Common myeloid progenitor, CD34-positive (primary cell): ENCODE data around the gene IPO13.

Experiments used
- CTCF ChIA-PET: fragments of 350-600 bp; sonication (Branson Sonifier 250); formaldehyde crosslinking; loops from one replicate; lab custom pipeline; 2021; ENCODE audit warnings: antibody characterized with exemption; lab: Charles Lee
- POLR2A ChIA-PET: fragments of 350-600 bp; sonication (Branson Sonifier 250); formaldehyde crosslinking; loops from one replicate; lab custom pipeline; 2021; ENCODE audit warnings: antibody characterized with exemption; lab: Charles Lee
- DNase-seq, 3 donors: peaks; one replicate each; pipeline versions ENCODE4 v3.0.0 to v3.0.0-alpha.2; 2013
- H3K27ac ChIP-seq, 2 experiments: 1 replicate in 1 of 2; 2 replicates in 1 of 2; pipeline ENCODE4 v1.7.0; 2013; ENCODE audit warnings: inconsistent platforms in 2 of 2, low read length in 2 of 2, mild to moderate bottlenecking in 2 of 2, low read depth in 1 of 2, moderate library complexity in 1 of 2; ENCODE audit not compliant: severe bottlenecking in 2 of 2, insufficient read depth in 1 of 2, poor library complexity in 1 of 2
- H3K27me3 ChIP-seq, 5 experiments: replicated peaks in 2 of 5; 1 replicate in 3 of 5; 2 replicates in 2 of 5; pipeline versions ENCODE4 v1.6.1 to v1.7.0; 2013; ENCODE audit warnings: low read length in 4 of 5, mild to moderate bottlenecking in 2 of 5, moderate library complexity in 2 of 5, inconsistent platforms in 1 of 5; ENCODE audit not compliant: insufficient read depth in 5 of 5, control insufficient read depth in 4 of 5
- H3K36me3 ChIP-seq, 4 experiments: 1 replicate in 2 of 4; 2 replicates in 2 of 4; pipeline versions ENCODE4 v1.6.1 to v1.7.0; 2013; ENCODE audit warnings: low read length in 3 of 4, control low read depth in 1 of 4, mild to moderate bottlenecking in 1 of 4; ENCODE audit not compliant: control insufficient read depth in 4 of 4, insufficient read depth in 4 of 4
- H3K4me1 ChIP-seq, 4 experiments: 1 replicate in 3 of 4; 2 replicates in 1 of 4; pipeline versions ENCODE4 v1.6.1 to v1.7.1; 2013; ENCODE audit warnings: low read length in 3 of 4, mild to moderate bottlenecking in 3 of 4, control low read depth in 1 of 4, inconsistent platforms in 1 of 4, moderate library complexity in 1 of 4; ENCODE audit not compliant: control insufficient read depth in 4 of 4, insufficient read depth in 4 of 4; ENCODE audit errors: control extremely low read depth in 1 of 4
- H3K4me3 ChIP-seq, 7 experiments: 1 replicate in 4 of 7; 2 replicates in 3 of 7; pipeline versions ENCODE4 v1.5.1 to v1.7.0; 2013; ENCODE audit warnings: mild to moderate bottlenecking in 7 of 7, low read length in 6 of 7, moderate library complexity in 6 of 7, inconsistent platforms in 2 of 7, low read depth in 2 of 7, control low read depth in 1 of 7; ENCODE audit not compliant: insufficient read depth in 4 of 7, control insufficient read depth in 1 of 7; ENCODE audit errors: extremely low read depth in 1 of 7
- H3K9me3 ChIP-seq, 5 experiments: 1 replicate in 4 of 5; 2 replicates in 1 of 5; pipeline versions ENCODE4 v1.6.1 to v1.7.1; 2013; ENCODE audit warnings: low read length in 4 of 5, mild to moderate bottlenecking in 2 of 5, inconsistent platforms in 1 of 5, low read depth in 1 of 5, moderate library complexity in 1 of 5; ENCODE audit not compliant: control insufficient read depth in 4 of 5, insufficient read depth in 2 of 5; ENCODE audit errors: control extremely low read depth in 1 of 5
- WGBS: methylation state at CpG from one replicate; pipeline ENCODE4 v1.1.5; 2013; ENCODE audit not compliant: insufficient coverage; 5-methylcytosine and 5-hydroxymethylcytosine counted together

IPO13 gene

GRCh38 chr1:43963006-43963405, 16.3 kb downstream of the IPO13 start:
- Histone ChIP-seq H3K27me3 (no peaks in the 10 kb centered on the region), H3K4me1 (peaks cover 0 to 2% (median 0%) of the 10 kb centered on the region in 4 experiments), H3K36me3 (peaks cover 0 to 60% (median 39%) of the 10 kb centered on the region in 4 experiments), H3K27ac (no peak overlapping the region), H3K9me3 (no peaks in the 10 kb centered on the region), H3K4me3 (no peak overlapping the region)
- POLR2A ChIA-PET: no interaction called here
- 94% methylated on average over 3 of the region's 3 CpGs for WGBS
- no peak for DNase-seq
- CTCF ChIA-PET: interaction anchor here (1.0 to 2.0 kb wide), 2 partner anchors 7 to 10 kb away, joined by 4 to 11 read pairs; no protein-coding TSS in a partner anchor

- Histone ChIP-seq H3K4me3 (no peak overlapping the region), H3K27ac (no peak overlapping the region), H3K9me3 (no peaks in the 10 kb centered on the region), H3K27me3 (no peaks in the 10 kb centered on the region), H3K4me1 (peaks cover 0 to 2% (median 0%) of the 10 kb centered on the region in 4 experiments), H3K36me3 (peaks cover 0 to 51% (median 34%) of the 10 kb centered on the region in 4 experiments)
- CTCF ChIA-PET: interaction anchor here (0.6 to 2.0 kb wide), 3 partner anchors 8 to 16 kb away, joined by 3 to 11 read pairs (median 6); no protein-coding TSS in a partner anchor
- WGBS: 100% methylated on average over 2 of the region's 5 CpGs
- DNase-seq: no peak
- POLR2A ChIA-PET: no interaction called here
Observed at GRCh38 chr1:43963890-43964289, 17.1 kb downstream of the IPO13 start.

GRCh38 chr1:43965316-43965715, 18.6 kb downstream of the IPO13 start:
- Histone ChIP-seq H3K36me3 (peaks cover 0 to 38% (median 28%) of the 10 kb centered on the region in 4 experiments), H3K4me1 (peaks cover 0 to 10% (median 6%) of the 10 kb centered on the region in 4 experiments), H3K27ac (no peak overlapping the region), H3K9me3 (no peaks in the 10 kb centered on the region), H3K4me3 (no peak overlapping the region), H3K27me3 (no peaks in the 10 kb centered on the region)
- ChIA-PET CTCF (interaction anchor here (1.3 to 2.0 kb wide), 2 partner anchors 10 to 12 kb away, joined by 6 to 11 read pairs; no protein-coding TSS in a partner anchor), POLR2A (no interaction called here)
- DNase-seq: no peak
- WGBS: 100% methylated on average over 3 of the region's 3 CpGs

GRCh38 chr1:43968348-43968948, 21.7 kb downstream of the IPO13 start:
- H3K4me1 ChIP-seq: peaks cover 0 to 19% (median 13%) of the 10 kb centered on the region in 4 experiments
- H3K4me3 ChIP-seq: no peak overlapping the region
- H3K36me3 ChIP-seq: peaks cover 0 to 39% (median 21%) of the 10 kb centered on the region in 4 experiments
- no peaks in the 10 kb centered on the region for H3K9me3 ChIP-seq
- H3K27me3 ChIP-seq: no peaks in the 10 kb centered on the region
- DNase-seq: peak in 2 of 3 donors; percentile 30 to 43
- ChIA-PET CTCF (interaction anchor here (0.7 kb wide), 1 partner anchor 22 kb away, joined by 4 read pairs; the partner anchor contains the start of gene IPO13), POLR2A (interaction anchor here (0.6 kb wide), 1 partner anchor 104 kb away, joined by 8 read pairs; no protein-coding TSS in a partner anchor)
- WGBS: 100% methylated on average over 2 of the region's 6 CpGs
- H3K27ac ChIP-seq: no peak overlapping the region

GRCh38 chr1:43969416-43969745, 22.6 kb downstream of the IPO13 start:
- H3K27ac ChIP-seq: no peak overlapping the region
- no peak for DNase-seq
- POLR2A ChIA-PET: interaction anchor here (1.4 kb wide), 1 partner anchor 22 kb away, joined by 3 read pairs; the partner anchor contains the start of gene IPO13
- H3K4me3 ChIP-seq: peak overlapping the region in 6 of 7 experiments; percentile 24 to 99 (median 86)
- H3K27me3 ChIP-seq: no peaks in the 10 kb centered on the region
- 65% methylated on average over 6 of the region's 7 CpGs for WGBS
- peaks cover 0 to 32% (median 20%) of the 10 kb centered on the region in 4 experiments for H3K36me3 ChIP-seq
- CTCF ChIA-PET: interaction anchor here (1.3 to 1.9 kb wide), 2 partner anchors 11 to 16 kb away, joined by 3 to 7 read pairs; no protein-coding TSS in a partner anchor
- H3K4me1 ChIP-seq: peaks cover 3 to 27% (median 20%) of the 10 kb centered on the region in 4 experiments
- H3K9me3 ChIP-seq: no peaks in the 10 kb centered on the region

- Histone ChIP-seq H3K36me3 (peaks cover 0 to 29% (median 19%) of the 10 kb centered on the region in 4 experiments), H3K27me3 (no peaks in the 10 kb centered on the region), H3K4me3 (peak within 1 kb of the TSS; percentile 82 to 99 (median 83)), H3K9me3 (no peaks in the 10 kb centered on the region), H3K4me1 (peaks cover 3 to 28% (median 21%) of the 10 kb centered on the region in 4 experiments), H3K27ac (peak within 1 kb of the TSS; percentile 50 to 73)
- ChIA-PET CTCF (interaction anchor here (0.6 to 1.9 kb wide), 6 partner anchors 11 to 207 kb away, joined by 3 to 7 read pairs (median 4); partner anchors contain the start of gene CCDC24), POLR2A (interaction anchor here (1.4 kb wide), 1 partner anchor 23 kb away, joined by 3 read pairs; the partner anchor contains the start of gene IPO13)
- WGBS: 0% methylated on average over 23 of the region's 47 CpGs
- peak; percentile 98 to 99 (median 99) for DNase-seq
Observed at GRCh38 chr1:43969746-43970466, 23.2 kb downstream of the IPO13 start, which contains the start of gene DPH2. Gene DPH2 (plus strand): TSS chr1:43970010. CDS start chr1:43970176, 166 bp downstream.
